ENCODE results near the gene PRKX.
"Not testable (repeated sequence)": the region's sequence is repeated elsewhere in the genome, so short reads cannot be mapped to it uniquely, and the experiment has no call there.

The PRKX gene

GRCh38 chrX:3560010-3560409, 153.4 kb downstream of the PRKX start:
- not testable (repeated sequence) for DNase-seq
